HEK293T (cell line): Measurements from ENCODE around the gene NOP53.

Experiments
- BHLHE40 ChIP-seq: fragments of 450-650 bp; IDR thresholded peaks from 2 replicates; pipeline ENCODE4 v1.6.1; 2016; ENCODE audit warnings: mild to moderate bottlenecking, moderate library complexity, borderline replicate concordance
- FOXA1 ChIP-seq: fragments of 450-650 bp; IDR thresholded peaks from 2 replicates; pipeline ENCODE4 v1.6.1; 2016; ENCODE audit warnings: mild to moderate bottlenecking
- LEF1 ChIP-seq: fragments of 450-650 bp; IDR thresholded peaks from 2 replicates; pipeline ENCODE4 v1.6.1; 2017; ENCODE audit warnings: mild to moderate bottlenecking, borderline replicate concordance
- NFRKB ChIP-seq: fragments of 450-650 bp; IDR thresholded peaks from 2 replicates; pipeline ENCODE4 v1.6.1; 2016; ENCODE audit warnings: mild to moderate bottlenecking, moderate library complexity
- SP1 ChIP-seq: fragments of 450-650 bp; IDR thresholded peaks from 2 replicates; pipeline ENCODE4 v1.6.1; 2017
- TARDBP ChIP-seq: fragments of 450-650 bp; IDR thresholded peaks from 2 replicates; pipeline ENCODE4 v1.6.1; 2016

DNA sequence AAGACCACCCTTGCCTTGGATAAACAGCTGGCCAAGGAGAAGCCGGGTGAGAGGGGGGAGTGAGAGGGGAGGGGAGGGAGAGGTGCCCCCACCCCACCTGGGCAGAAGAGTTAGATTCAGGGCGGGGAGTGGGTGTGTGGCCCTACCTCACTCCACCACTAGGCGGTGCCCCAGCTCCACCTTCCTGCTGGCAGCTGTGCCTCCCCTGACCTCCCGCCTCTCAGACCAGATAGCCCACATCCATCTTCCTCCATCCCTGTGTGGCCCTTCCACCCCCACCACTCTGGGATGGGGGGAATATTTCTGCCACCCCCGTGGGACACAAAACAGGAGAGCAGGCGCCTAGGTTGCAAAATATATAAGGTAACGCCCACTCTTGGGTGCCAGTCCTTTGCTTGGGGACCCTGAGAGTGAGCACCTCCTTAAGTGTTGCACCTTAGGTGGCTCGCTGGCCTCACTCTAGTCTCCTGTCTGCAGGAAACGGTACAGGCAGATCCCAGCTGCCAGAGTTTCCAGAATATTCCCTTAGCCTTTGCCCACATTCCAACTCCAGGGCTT, 45.9 kb upstream of the NOP53 start:
- TF ChIP-seq LEF1 (no peak), TARDBP (no peak), FOXA1 (no peak), NFRKB (no peak), BHLHE40 (no peak), SP1 (no peak)
